Loucy (cell line): ENCODE data around the gene NCOA4.

Experiments used
- H2AFZ ChIP-seq: fragments of 200-600 bp; sonication (generic); 2 replicates; pipeline ENCODE4 v1.6.0; 2016; ENCODE audit warnings: antibody characterized with exemption, mild to moderate bottlenecking, low read length, moderate library complexity
- H3F3A ChIP-seq: fragments of 200-600 bp; 2 replicates; pipeline ENCODE4 v1.6.0; 2016; ENCODE audit warnings: antibody characterized with exemption, low read depth, mild to moderate bottlenecking
- H3K27me3 ChIP-seq: fragments of 200-600 bp; sonication (generic); 2 replicates; pipeline ENCODE4 v1.6.1; 2014; ENCODE audit warnings: low read length, mild to moderate bottlenecking; ENCODE audit not compliant: insufficient read depth, poor library complexity, severe bottlenecking
- H3K36me3 ChIP-seq: fragments of 200-600 bp; sonication (generic); 2 replicates; pipeline ENCODE4 v1.6.1; 2016; ENCODE audit warnings: low read length; ENCODE audit not compliant: insufficient read depth
- H3K4me1 ChIP-seq: fragments of 200-600 bp; sonication (generic); 2 replicates; pipeline ENCODE4 v1.5.1; 2014; ENCODE audit warnings: low read length, mild to moderate bottlenecking; ENCODE audit not compliant: insufficient read depth, poor library complexity, severe bottlenecking
- H3K4me2 ChIP-seq: fragments of 200-600 bp; sonication (generic); 2 replicates; pipeline ENCODE4 v1.6.0; 2014; ENCODE audit warnings: antibody characterized with exemption, low read length, low read depth, mild to moderate bottlenecking; ENCODE audit not compliant: poor library complexity, severe bottlenecking
- H3K4me3 ChIP-seq: fragments of 200-600 bp; sonication (generic); 2 replicates; pipeline ENCODE4 v1.5.1; 2014; ENCODE audit warnings: low read length, mild to moderate bottlenecking, mixed read lengths; ENCODE audit not compliant: poor library complexity, severe bottlenecking
- H3K79me2 ChIP-seq: fragments of 200-600 bp; sonication (generic); 2 replicates; pipeline ENCODE4 v1.6.1; 2014; ENCODE audit warnings: low read length; ENCODE audit not compliant: insufficient read depth
- H3K9ac ChIP-seq: fragments of 200-600 bp; sonication (generic); 2 replicates; pipeline ENCODE4 v1.6.0; 2014; ENCODE audit warnings: mild to moderate bottlenecking, low read depth, low read length, moderate library complexity; ENCODE audit not compliant: poor library complexity, severe bottlenecking
- H3K9me2 ChIP-seq: fragments of 200-600 bp; sonication (generic); replicated peaks from 2 replicates; pipeline ENCODE4 v1.6.1; 2016; ENCODE audit warnings: low read depth, low read length, mixed read lengths
- H3K9me3 ChIP-seq: fragments of 200-600 bp; sonication (generic); 2 replicates; pipeline ENCODE4 v1.6.1; 2014; ENCODE audit warnings: mild to moderate bottlenecking, antibody characterized with exemption, low read length, low read depth; ENCODE audit not compliant: insufficient read depth
- H4K20me1 ChIP-seq: fragments of 200-600 bp; sonication (generic); 2 replicates; pipeline ENCODE4 v1.6.0; 2014; ENCODE audit warnings: antibody characterized with exemption, low read length, mild to moderate bottlenecking; ENCODE audit not compliant: insufficient read depth, poor library complexity, severe bottlenecking
- CTCF ChIP-seq: fragments of 200-600 bp; sonication (generic); conservative IDR thresholded peaks from 2 replicates; pipeline ENCODE4 v1.5.1; 2014; ENCODE audit warnings: mild to moderate bottlenecking, antibody characterized with exemption, low read length
- EZH2phosphoT487 ChIP-seq: fragments of 200-600 bp; IDR thresholded peaks from 2 replicates; pipeline ENCODE4 v1.6.1; 2018; ENCODE audit warnings: antibody characterized with exemption, mild to moderate bottlenecking, moderate library complexity, borderline replicate concordance

The NCOA4 gene

GRCh38 chr10:46030091-46030937 is at the start of gene NCOA4:
Gene NCOA4 (minus strand): TSS chr10:46030623. CDS start chr10:46016680, 13,943 bp downstream.
- H4K20me1 ChIP-seq, result peaks cover 46% of the 10 kb centered on the region
- H3K4me3 ChIP-seq, result peak within 1 kb of the TSS; percentile 91
- peak within 1 kb of the TSS; percentile 87 for H2AFZ ChIP-seq
- no peaks in the 10 kb centered on the region for H3K36me3 ChIP-seq
- H3K4me1 ChIP-seq, result peaks cover 47% of the 10 kb centered on the region
- H3K9me2 ChIP-seq, result no peaks in the 10 kb centered on the region
- H3K27me3 ChIP-seq, result no peaks in the 10 kb centered on the region
- H3K9me3 ChIP-seq, result no peaks in the 10 kb centered on the region
- H3K79me2 ChIP-seq, result peaks cover 50% of the 10 kb centered on the region
- H3F3A ChIP-seq, result no peaks in the 10 kb centered on the region
- no peak for TF ChIP-seq EZH2phosphoT487
- peak; percentile 79 for TF ChIP-seq CTCF
- H3K9ac ChIP-seq, result peak within 1 kb of the TSS; percentile 93
- peak within 1 kb of the TSS; percentile 85 for H3K4me2 ChIP-seq

GRCh38 chr10:46079831-46080585 is 49.6 kb upstream of the NCOA4 start:
- H3K79me2 ChIP-seq, result no peaks in the 10 kb centered on the region
- peak overlapping the region; percentile 1 for H3K4me2 ChIP-seq
- H3F3A ChIP-seq, result no peaks in the 10 kb centered on the region
- H4K20me1 ChIP-seq, result no peaks in the 10 kb centered on the region
- no peaks in the 10 kb centered on the region for H3K9me2 ChIP-seq
- no peaks in the 10 kb centered on the region for H3K9me3 ChIP-seq
- peaks cover 23% of the 10 kb centered on the region for H3K4me1 ChIP-seq
- peak overlapping the region; percentile 23 for H3K9ac ChIP-seq
- TF ChIP-seq CTCF (no peak), EZH2phosphoT487 (no peak)
- H3K27me3 ChIP-seq, result no peaks in the 10 kb centered on the region
- no peaks in the 10 kb centered on the region for H3K36me3 ChIP-seq
- H3K4me3 ChIP-seq, result no peak overlapping the region
- peak overlapping the region; percentile 29 for H2AFZ ChIP-seq

GRCh38 chr10:46077731-46078413 is 47.4 kb upstream of the NCOA4 start:
- Histone ChIP-seq H3K9ac (peak overlapping the region; percentile 8), H3K36me3 (no peaks in the 10 kb centered on the region), H3K79me2 (no peaks in the 10 kb centered on the region), H3K27me3 (no peaks in the 10 kb centered on the region), H4K20me1 (no peaks in the 10 kb centered on the region), H3F3A (no peaks in the 10 kb centered on the region), H3K4me3 (no peak overlapping the region), H3K9me3 (no peaks in the 10 kb centered on the region), H2AFZ (peak overlapping the region; percentile 34; the same call in 1 of the 2 replicates), H3K4me1 (peaks cover 23% of the 10 kb centered on the region), H3K9me2 (no peaks in the 10 kb centered on the region), H3K4me2 (no peak overlapping the region)
- TF ChIP-seq EZH2phosphoT487, result no peak
- no peak for TF ChIP-seq CTCF
